ENCODE results near the gene SERPINA4.

The SERPINA4 gene

DNA sequence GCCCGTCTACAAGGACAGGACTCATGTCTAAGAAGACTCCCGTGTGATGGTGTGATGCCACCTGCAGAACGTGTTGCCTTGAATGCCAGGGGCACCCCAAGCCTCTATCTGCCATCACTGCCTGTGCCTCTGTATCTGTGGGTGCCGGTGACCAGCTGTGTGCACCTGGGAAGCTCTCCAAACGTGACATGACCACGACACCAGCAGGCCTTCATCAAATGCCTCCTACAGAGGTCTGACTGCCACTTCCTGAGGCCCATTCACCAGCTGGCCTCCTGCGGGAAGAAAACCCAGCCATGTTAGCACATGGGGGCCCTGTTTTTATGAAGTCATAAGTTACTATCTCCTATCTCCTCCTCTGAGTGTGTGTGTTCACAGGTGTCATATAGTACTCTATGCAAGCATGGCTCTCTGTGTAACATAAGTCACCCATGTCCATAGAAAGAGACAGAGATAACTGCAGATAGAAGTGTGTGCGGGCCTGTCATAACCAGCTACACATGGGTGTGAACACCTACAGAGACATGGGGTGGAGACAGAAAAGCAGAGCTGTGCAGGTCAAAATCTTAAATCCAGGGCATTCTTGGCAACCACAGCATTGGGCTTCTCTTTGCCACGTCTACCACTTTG, 18.3 kb upstream of the SERPINA4 start:
- H3K4me3 ChIP-seq (ENCODE audit: low read depth, low read length) = no peak overlapping the region
- TF ChIP-seq, protein P1, sequence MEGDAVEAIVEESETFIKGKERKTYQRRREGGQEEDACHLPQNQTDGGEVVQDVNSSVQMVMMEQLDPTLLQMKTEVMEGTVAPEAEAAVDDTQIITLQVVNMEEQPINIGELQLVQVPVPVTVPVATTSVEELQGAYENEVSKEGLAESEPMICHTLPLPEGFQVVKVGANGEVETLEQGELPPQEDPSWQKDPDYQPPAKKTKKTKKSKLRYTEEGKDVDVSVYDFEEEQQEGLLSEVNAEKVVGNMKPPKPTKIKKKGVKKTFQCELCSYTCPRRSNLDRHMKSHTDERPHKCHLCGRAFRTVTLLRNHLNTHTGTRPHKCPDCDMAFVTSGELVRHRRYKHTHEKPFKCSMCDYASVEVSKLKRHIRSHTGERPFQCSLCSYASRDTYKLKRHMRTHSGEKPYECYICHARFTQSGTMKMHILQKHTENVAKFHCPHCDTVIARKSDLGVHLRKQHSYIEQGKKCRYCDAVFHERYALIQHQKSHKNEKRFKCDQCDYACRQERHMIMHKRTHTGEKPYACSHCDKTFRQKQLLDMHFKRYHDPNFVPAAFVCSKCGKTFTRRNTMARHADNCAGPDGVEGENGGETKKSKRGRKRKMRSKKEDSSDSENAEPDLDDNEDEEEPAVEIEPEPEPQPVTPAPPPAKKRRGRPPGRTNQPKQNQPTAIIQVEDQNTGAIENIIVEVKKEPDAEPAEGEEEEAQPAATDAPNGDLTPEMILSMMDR (IDR thresholded peaks at IDR 0.05; ENCODE audit: low read depth, low read length, missing control alignments) = no peak

DNA sequence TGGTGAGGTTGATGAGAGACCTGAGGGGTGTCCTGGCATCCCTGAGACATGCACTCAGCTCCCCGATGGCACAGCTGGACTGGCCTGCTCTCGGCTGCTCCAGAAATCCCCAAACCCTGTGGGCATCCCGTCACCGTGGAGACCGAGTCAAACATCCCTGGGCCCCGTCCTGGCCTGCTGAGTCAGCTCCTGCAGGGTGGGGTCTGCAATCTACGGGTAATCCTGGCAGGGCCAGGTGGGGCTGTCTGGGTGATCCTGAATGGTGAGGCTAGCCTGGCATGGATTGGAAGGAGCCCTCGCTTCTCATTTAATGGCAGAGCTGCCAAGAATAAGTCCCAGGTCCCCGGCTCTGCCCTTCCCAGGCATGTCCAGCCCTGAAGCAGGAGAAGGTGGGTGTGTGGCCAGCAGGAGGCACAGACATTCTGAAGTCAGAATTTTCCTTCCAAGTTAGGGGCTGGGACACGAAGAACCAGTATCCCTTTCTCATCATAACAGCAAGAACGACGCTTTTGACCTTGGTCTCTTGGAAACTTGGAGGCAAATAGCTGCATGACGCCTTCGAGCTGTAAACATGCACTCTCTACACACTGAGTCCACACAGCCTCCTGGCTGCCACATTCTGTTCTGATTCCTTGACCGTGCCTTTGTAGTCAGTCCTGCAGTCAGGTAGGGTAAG, 17.7 kb upstream of the SERPINA4 start:
- H3K4me3 ChIP-seq (ENCODE audit: low read depth, low read length) = no peak overlapping the region
- no peak for DNase-seq (ENCODE audit: low read depth)
- TF ChIP-seq, protein P1 (IDR thresholded peaks at IDR 0.05; ENCODE audit: low read depth, low read length, missing control alignments) = no peak

More for the DNA sequence above, 18.3 kb upstream of the SERPINA4 start:
- no peak for DNase-seq (ENCODE audit: low read depth)

DNA sequence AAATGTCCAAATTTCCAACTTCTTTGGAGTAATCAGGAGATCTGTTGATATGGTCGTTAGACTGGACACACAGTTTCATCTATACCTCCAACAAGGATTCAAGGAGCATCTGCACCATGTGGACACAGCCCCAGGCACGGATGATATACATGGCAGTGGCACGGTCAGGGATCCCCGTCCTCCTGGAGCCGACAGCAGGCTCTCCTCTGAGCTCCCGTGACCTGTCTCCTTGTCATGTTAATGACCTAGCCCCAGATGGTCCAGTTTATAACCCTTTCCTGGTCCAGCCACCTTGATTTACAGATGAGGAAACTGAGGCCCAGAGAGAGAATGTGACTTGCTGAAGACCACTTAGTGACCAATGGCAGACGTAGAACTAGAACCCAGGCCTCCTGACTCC, 16.5 kb upstream of the SERPINA4 start:
- TF ChIP-seq, protein P1 (IDR thresholded peaks at IDR 0.05; ENCODE audit: low read depth, low read length, missing control alignments) = no peak
- no peak overlapping the region for H3K4me3 ChIP-seq (ENCODE audit: low read depth, low read length)
- DNase-seq (ENCODE audit: low read depth) = no peak

DNA sequence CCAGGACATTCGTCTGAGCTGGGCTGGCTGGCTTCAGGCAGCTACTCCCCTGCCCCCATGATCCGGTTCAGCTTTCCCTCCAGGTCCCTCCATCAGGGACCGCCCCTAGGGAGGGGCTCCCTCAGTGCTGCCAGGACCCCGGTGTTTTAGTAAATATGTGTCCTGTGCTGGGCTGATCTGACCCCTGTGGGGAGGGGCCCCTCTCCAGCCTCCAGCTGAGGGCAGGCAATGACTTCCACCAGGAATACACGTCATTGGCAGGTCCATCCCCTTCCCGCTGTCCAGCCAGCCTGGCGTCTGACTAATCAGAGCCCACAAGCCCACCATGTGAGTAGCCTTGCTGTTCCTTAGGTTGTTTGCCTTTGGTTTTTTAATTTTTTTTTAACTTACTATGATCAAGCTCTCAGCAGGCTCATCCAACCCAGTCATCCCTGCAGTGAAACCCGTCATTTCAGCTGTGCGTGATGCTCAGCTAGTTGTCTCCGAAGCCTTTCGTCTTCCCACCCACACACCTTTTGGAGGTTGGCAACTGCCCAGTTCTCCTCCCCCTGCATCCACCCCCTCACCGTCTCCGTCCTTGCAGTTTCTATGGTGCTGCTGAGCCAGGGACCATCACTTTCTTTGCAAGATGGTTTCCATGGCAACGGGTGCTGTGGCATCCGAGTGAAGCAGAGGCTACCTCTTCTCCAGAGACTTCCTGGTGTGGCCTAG, 16.0 kb upstream of the SERPINA4 start:
- TF ChIP-seq, protein P1 (IDR thresholded peaks at IDR 0.05; ENCODE audit: low read depth, low read length, missing control alignments) = no peak
- no peak for DNase-seq (ENCODE audit: low read depth)
- no peak overlapping the region for H3K4me3 ChIP-seq (ENCODE audit: low read depth, low read length)

DNA sequence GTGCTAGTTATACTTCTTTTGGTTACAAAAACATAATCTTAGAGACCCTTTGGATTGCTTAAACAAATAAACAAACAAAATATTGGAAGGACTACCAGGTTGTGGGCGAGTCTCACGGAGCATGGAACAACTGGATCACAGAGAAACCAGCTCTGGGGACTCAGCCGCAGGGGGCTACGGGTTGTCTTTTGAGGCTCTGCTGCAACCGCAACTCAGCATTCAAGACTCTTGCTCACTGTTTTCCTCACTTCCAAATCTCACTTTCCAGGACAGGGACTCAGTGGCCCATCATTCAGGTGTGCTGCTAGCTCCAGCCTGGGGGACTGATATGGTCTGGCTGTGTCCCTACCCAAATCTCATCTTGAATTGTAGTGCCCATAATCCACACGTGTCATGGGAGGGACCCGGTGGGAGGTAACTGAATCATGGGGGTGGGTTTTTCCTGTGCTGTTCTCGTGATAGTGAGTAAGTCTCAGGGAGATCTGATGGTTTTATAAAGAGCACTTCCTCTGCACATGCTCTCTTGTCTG, 14.0 kb upstream of the SERPINA4 start:
- DNase-seq (ENCODE audit: low read depth) = no peak
- no peak overlapping the region for H3K4me3 ChIP-seq (ENCODE audit: low read depth, low read length)
- TF ChIP-seq, protein P1 (IDR thresholded peaks at IDR 0.05; ENCODE audit: low read depth, low read length, missing control alignments) = no peak

DNA sequence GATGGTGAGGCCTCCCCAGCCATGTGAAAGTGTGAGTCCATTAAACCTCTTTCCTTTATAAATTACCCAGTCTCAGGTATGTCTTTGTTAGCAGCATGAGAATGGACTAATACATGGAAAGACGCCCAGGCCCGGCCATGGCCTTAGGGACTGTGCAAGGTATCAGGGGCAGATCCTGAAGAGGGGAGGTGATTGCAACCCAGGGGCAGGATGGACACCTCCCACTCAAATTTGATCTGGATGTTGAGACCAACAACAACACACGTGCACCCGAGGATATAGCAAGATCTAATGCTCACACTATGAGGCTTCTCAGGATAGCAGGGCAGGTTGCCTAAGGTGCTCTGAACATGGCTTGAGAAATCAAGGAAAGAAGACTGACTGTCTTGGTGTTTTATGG, 13.5 kb upstream of the SERPINA4 start:
- no peak for DNase-seq (ENCODE audit: low read depth)
- TF ChIP-seq, protein P1 (IDR thresholded peaks at IDR 0.05; ENCODE audit: low read depth, low read length, missing control alignments) = no peak
- no peak overlapping the region for H3K4me3 ChIP-seq (ENCODE audit: low read depth, low read length)
